Measurements from ENCODE around the gene PFKFB3. TPM values are rescaled to one million over a fixed set of nuclear protein-coding genes. Genes with fewer than 3 reads are reported as not detected.
"Not testable (repeated sequence)": the region's sequence is repeated elsewhere in the genome, so short reads cannot be mapped to it uniquely, and the experiment has no call there.

PFKFB3 gene
- total RNA-seq, 1 donor from 2014 or later = 87.7 TPM

DNA sequence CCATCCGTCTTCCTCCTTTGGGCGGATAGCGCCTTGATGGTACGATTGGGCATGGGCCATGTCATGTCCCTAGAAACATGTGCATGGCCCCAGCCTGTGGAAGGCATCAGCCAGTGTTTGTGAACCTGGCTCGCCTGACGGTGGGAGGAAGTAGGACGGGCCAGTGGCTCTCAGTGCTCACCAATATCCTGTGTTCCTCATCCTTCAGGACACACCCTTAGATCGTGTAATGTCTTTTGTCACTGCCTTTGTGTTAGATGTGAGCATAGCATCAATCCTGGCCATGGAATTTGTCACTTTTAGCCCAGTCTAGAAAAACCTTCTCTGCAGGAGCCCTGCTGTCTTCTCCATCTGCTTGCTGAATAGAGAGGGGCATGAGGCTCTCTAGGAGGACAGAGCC, 77.6 kb downstream of the PFKFB3 start:
- DNase-seq (ENCODE audit: low spot score) (no peak), ATAC-seq (no peak)
- intact Hi-C loops (cut with DNase I) = no loop called here

GRCh38 chr10:6282454-6282958, 79.8 kb downstream of the PFKFB3 start:
- ATAC-seq = no peak
- intact Hi-C loops (cut with DNase I) = no loop called here

GRCh38 chr10:6283655-6284054, 80.9 kb downstream of the PFKFB3 start:
- ATAC-seq = no peak
- no peak for DNase-seq (ENCODE audit: low spot score)
- intact Hi-C loops (cut with DNase I) = no loop called here

More at GRCh38 chr10:6282454-6282958, 79.8 kb downstream of the PFKFB3 start:
- no peak for DNase-seq (ENCODE audit: low spot score)

- DNase-seq (ENCODE audit: low spot score); ATAC-seq; intact Hi-C loops (cut with DNase I): not testable (repeated sequence)
Observed at GRCh38 chr10:6290621-6291020, 87.9 kb downstream of the PFKFB3 start.

DNA sequence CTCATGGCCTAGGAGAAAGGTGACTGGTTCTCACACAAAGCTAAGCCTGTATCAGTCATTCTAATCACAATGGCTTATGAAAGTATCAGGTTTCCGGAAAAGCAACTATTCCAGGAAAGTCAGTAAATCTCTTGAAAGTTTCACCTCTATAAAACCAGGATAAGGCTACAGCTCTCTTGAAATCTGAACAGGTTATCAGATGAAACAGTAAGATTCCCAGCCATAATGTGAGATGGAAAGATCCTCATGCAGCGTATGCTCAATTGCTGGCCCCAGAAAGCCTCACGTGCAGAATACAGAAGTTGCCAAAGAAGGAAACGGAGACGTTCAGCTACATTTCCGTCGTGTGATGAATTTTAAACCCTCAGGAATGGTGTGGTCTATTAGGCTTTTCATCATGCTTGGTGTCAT, 90.0 kb downstream of the PFKFB3 start:
- intact Hi-C loops (cut with DNase I) = no loop called here
- ATAC-seq (peak; percentile 26), DNase-seq (ENCODE audit: low spot score) (no peak)

DNA sequence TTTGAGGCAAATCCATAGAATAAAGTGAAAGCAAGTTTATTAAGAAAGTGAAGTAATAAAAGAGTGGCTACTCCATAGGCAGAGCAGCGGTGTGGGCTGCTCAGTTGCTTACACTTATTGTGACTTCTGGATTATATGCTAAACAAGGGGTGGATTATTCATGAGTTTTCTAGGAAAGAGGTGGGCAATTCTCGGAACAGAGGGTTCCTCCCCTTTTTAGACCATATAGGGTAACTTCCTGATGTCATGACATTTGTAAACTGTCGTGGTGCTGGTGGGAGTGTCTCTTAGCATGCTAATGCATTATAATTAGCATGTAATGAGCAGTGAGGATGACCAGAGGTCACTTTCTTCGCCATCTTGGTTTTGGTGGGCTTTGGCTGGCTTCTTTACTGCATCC, 93.7 kb downstream of the PFKFB3 start:
- ATAC-seq; intact Hi-C loops (cut with DNase I); DNase-seq (ENCODE audit: low spot score): not testable (repeated sequence)

GRCh38 chr10:6296828-6297251, 94.1 kb downstream of the PFKFB3 start:
- DNase-seq (ENCODE audit: low spot score) = no peak
- ATAC-seq = no peak
- intact Hi-C loops (cut with DNase I) = no loop called here

- DNase-seq (ENCODE audit: low spot score) (no peak), ATAC-seq (no peak)
- intact Hi-C loops (cut with DNase I) = no loop called here
Observed at GRCh38 chr10:6297522-6297921, 94.8 kb downstream of the PFKFB3 start.

DNA sequence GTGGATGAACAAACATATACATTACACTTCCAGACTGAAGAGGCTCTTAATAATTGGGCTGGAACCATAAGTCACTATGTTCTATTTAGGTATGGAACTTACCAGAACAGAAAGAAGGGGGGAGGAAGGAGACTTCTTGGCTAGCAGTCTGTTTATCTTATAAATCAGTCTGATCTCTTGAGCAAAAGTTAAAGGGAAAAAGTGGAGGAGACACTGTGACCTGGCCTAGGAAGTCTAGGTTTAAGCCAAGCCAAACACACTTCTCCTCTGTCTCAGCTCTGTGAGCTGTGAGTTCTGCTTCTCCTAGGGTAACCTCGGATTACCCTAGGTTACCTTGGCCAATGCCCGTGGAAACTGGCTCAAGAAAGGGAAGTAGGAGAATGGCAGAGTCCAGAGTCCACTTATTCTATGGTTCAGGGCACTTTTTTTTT, 95.2 kb downstream of the PFKFB3 start:
- ATAC-seq = peak; percentile 74
- intact Hi-C loops (cut with DNase I) = no loop called here
- no peak for DNase-seq (ENCODE audit: low spot score)

- intact Hi-C loops (cut with DNase I) = no loop called here
- ATAC-seq (no peak), DNase-seq (ENCODE audit: low spot score) (no peak)
Observed at GRCh38 chr10:6298428-6298827, 95.7 kb downstream of the PFKFB3 start.

- intact Hi-C loops (cut with DNase I) = no loop called here
- DNase-seq (ENCODE audit: low spot score) (no peak), ATAC-seq (no peak)
Observed at GRCh38 chr10:6299234-6299633, 96.5 kb downstream of the PFKFB3 start.

DNA sequence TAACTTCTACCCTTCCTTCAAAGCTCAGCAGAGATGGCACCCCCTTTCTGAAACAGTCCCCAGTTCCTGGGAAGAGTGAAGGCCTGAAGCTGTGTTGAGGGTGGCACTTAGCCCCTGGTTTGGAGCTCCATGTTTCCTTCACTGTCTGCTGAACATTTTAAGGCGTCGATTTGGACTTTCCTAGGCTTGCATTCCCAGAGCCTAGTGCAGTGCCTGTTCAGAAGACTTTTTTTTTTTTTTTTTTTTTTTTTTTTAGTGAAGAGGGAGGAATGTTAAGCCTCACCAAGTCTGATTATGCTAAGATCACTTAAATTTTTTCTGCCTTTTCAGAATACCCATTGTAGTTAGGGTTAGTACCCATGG, 97.0 kb downstream of the PFKFB3 start:
- intact Hi-C loops (cut with DNase I) = no loop called here
- ATAC-seq (no peak), DNase-seq (ENCODE audit: low spot score) (no peak)

DNA sequence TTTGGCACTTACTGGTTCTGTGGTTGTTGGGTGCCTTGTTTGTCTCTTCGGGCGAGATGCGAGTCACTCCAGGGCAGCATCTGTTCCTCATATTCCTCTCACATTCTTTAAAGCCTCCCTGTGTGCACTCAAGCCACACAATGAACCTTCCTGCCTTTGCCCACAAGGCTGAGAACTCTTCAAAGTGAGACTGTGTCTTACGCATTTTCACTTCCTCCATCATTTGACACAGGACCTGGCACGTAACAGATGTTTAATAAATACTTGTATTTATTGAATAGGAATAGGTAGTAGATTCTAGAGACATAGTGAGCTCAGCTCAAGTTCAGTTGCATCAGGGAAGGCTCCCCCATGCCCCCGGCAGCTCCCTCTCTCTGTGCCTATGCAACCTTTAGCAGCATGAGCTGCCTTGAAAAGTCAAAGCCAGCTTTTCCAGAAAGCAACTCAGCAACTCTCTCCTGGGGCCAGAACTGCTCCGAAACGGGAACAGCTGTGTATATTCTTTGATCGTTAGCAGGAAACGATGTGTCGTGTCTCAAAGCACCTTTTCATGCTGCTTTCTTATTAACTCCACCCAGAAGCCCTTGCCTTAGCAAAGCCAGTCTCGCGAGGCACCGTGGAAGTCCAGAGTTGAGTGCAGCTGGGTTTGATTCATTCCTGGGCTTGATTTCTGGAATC, 97.5 kb downstream of the PFKFB3 start:
- ATAC-seq = peak; percentile 92
- intact Hi-C loops (cut with DNase I) = no loop called here
- peak; percentile 66 for DNase-seq (ENCODE audit: low spot score)

GRCh38 chr10:6300784-6301460, 98.2 kb downstream of the PFKFB3 start:
- intact Hi-C loops (cut with DNase I) = no loop called here
- DNase-seq (ENCODE audit: low spot score) (no peak), ATAC-seq (no peak)

DNA sequence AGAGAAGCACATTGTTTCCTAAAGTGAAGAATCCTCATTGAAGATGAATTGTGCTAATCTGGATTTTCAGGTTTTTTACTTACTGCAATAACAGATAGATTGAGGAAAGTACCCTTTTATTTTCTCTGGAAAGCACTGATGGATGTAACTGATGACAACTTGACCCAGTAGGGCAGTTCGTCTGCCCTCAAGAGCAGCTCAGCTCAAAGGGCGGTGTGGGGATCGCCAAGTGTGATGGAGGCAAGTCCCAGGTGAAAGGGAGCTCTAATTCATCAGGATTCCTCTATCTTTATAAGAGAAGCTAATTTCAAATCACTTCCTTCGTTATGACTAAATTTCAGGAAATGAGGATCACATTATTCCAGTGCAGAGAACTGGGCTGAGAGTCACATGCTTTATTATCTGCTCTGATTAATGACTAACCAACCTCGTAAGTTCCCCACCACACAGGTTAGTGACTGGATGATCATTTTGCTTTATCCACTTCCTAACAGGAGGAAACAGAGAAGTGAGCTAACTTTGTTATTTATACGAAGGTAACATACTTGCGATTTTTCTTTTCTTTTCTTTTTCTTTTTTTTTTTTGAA, 98.8 kb downstream of the PFKFB3 start:
- ATAC-seq (no peak), DNase-seq (ENCODE audit: low spot score) (no peak)
- intact Hi-C loops (cut with DNase I) = no loop called here

Other genes with a start within 250 kb of the PFKFB3 start
- 9.6 TPM for gene IL15RA, start 225.4 kb upstream of the PFKFB3 start, total RNA-seq
- 1.1 TPM for gene IL2RA, start 140.6 kb upstream of the PFKFB3 start, total RNA-seq
- gene RBM17, start 113.9 kb upstream of the PFKFB3 start, total RNA-seq = 95.0 TPM